Tibial nerve (tissue), 4 donors: ENCODE measurements around the gene SYT8.

ENCODE experiments used
- CTCF ChIP-seq, 5 experiments: fragments of 200-600 bp in 3 of 5; fragments of 450-650 bp in 2 of 5; sonication (generic) in 3 of 5; IDR thresholded peaks; one replicate each; pipeline ENCODE4 v1.5.1; 2016 to 2019; ENCODE audit warnings: antibody characterized with exemption in 5 of 5, mild to moderate bottlenecking in 3 of 5, moderate library complexity in 2 of 5
- EP300 ChIP-seq, 2 donors: sonication (generic); formaldehyde crosslinking; IDR thresholded peaks; one replicate each; pipeline ENCODE4 v1.6.1; 2017; ENCODE audit warnings: antibody characterized with exemption in 2 of 2, mild to moderate bottlenecking in 1 of 2

- TF ChIP-seq CTCF (IDR thresholded peaks at IDR 0.05) (no peak), EP300 (IDR thresholded peaks at IDR 0.05) (peak; percentile 14 to 35)
These were observed 5.4 kb downstream of the SYT8 start for GRCh38 chr11:1839924-1840779.
